ENCODE measurements around the gene INKA1. TPM values are rescaled to one million over a fixed set of nuclear protein-coding genes. Genes with fewer than 3 reads are reported as not detected.

The INKA1 gene
- total and polyA plus RNA-seq, 2 experiments from 2014 or later, result 4.5 to 6.2 TPM

GRCh38 chr3:49794431-49794830 lies 8.6 kb upstream of the INKA1 start:
- no peak overlapping the region for H2AFZ ChIP-seq
- no peak overlapping the region for H3K27ac ChIP-seq
- H3K9me2 ChIP-seq (replicated peaks; ENCODE audit: insufficient read depth), result no peaks in the 10 kb centered on the region
- H4K20me1 ChIP-seq (ENCODE audit: insufficient read depth, poor library complexity, severe bottlenecking), result no peaks in the 10 kb centered on the region
- TF ChIP-seq EZH2 (IDR thresholded peaks at IDR 0.05; ENCODE audit: borderline replicate concordance) (no peak), EZH2phosphoT487 (IDR thresholded peaks at IDR 0.05; ENCODE audit: low read depth, severe bottlenecking, unreplicated experiment) (no peak)
- TF ChIP-seq, protein P1, sequence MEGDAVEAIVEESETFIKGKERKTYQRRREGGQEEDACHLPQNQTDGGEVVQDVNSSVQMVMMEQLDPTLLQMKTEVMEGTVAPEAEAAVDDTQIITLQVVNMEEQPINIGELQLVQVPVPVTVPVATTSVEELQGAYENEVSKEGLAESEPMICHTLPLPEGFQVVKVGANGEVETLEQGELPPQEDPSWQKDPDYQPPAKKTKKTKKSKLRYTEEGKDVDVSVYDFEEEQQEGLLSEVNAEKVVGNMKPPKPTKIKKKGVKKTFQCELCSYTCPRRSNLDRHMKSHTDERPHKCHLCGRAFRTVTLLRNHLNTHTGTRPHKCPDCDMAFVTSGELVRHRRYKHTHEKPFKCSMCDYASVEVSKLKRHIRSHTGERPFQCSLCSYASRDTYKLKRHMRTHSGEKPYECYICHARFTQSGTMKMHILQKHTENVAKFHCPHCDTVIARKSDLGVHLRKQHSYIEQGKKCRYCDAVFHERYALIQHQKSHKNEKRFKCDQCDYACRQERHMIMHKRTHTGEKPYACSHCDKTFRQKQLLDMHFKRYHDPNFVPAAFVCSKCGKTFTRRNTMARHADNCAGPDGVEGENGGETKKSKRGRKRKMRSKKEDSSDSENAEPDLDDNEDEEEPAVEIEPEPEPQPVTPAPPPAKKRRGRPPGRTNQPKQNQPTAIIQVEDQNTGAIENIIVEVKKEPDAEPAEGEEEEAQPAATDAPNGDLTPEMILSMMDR (IDR thresholded peaks at IDR 0.05; ENCODE audit: poor library complexity), result no peak
- H3K79me2 ChIP-seq, result no peaks in the 10 kb centered on the region
- H3K27me3 ChIP-seq, result no peaks in the 10 kb centered on the region
- H3K36me3 ChIP-seq (replicated peaks; ENCODE audit: insufficient read depth, low read depth), result no peaks in the 10 kb centered on the region
- H3K9me3 ChIP-seq (ENCODE audit: low read depth), result no peaks in the 10 kb centered on the region
- WGBS (ENCODE audit: low lambda C conversion rate, missing lambda C conversion rate), result 84% methylated on average over 4 of the region's 4 CpGs
- no peak for DNase-seq (ENCODE audit: low spot score)
- H3K4me3 ChIP-seq, result no peak overlapping the region
- H3K4me1 ChIP-seq (ENCODE audit: insufficient read depth), result no peaks in the 10 kb centered on the region
- no peak overlapping the region for H3K4me2 ChIP-seq

GRCh38 chr3:49794926-49795905 lies 7.8 kb upstream of the INKA1 start:
- Histone ChIP-seq H3K79me2 (no peaks in the 10 kb centered on the region), H2AFZ (no peak overlapping the region), H3K27ac (no peak overlapping the region), H3K36me3 (replicated peaks; ENCODE audit: insufficient read depth, low read depth) (no peaks in the 10 kb centered on the region), H3K4me2 (no peak overlapping the region), H3K4me3 (no peak overlapping the region), H3K4me1 (ENCODE audit: insufficient read depth) (no peaks in the 10 kb centered on the region), H3K27me3 (no peaks in the 10 kb centered on the region), H3K9me3 (ENCODE audit: low read depth) (no peaks in the 10 kb centered on the region), H4K20me1 (ENCODE audit: insufficient read depth, poor library complexity, severe bottlenecking) (no peaks in the 10 kb centered on the region), H3K9me2 (replicated peaks; ENCODE audit: insufficient read depth) (no peaks in the 10 kb centered on the region)
- TF ChIP-seq, protein P1 (IDR thresholded peaks at IDR 0.05; ENCODE audit: poor library complexity), result no peak
- TF ChIP-seq EZH2phosphoT487 (IDR thresholded peaks at IDR 0.05; ENCODE audit: low read depth, severe bottlenecking, unreplicated experiment), result no peak
- TF ChIP-seq EZH2 (IDR thresholded peaks at IDR 0.05; ENCODE audit: borderline replicate concordance), result no peak
- WGBS (ENCODE audit: low lambda C conversion rate, missing lambda C conversion rate), result 90% methylated on average over 24 of the region's 24 CpGs
- DNase-seq (ENCODE audit: low spot score), result no peak

- Histone ChIP-seq H4K20me1 (ENCODE audit: insufficient read depth, poor library complexity, severe bottlenecking) (no peaks in the 10 kb centered on the region), H3K27ac (no peak overlapping the region), H2AFZ (no peak overlapping the region), H3K4me1 (ENCODE audit: insufficient read depth) (no peaks in the 10 kb centered on the region), H3K9me3 (ENCODE audit: low read depth) (no peaks in the 10 kb centered on the region), H3K9me2 (replicated peaks; ENCODE audit: insufficient read depth) (no peaks in the 10 kb centered on the region), H3K4me2 (no peak overlapping the region), H3K4me3 (no peak overlapping the region), H3K27me3 (peaks cover 7% of the 10 kb centered on the region), H3K79me2 (peaks cover 4% of the 10 kb centered on the region), H3K36me3 (replicated peaks; ENCODE audit: insufficient read depth, low read depth) (no peaks in the 10 kb centered on the region)
- TF ChIP-seq, protein P1 (IDR thresholded peaks at IDR 0.05; ENCODE audit: poor library complexity), result no peak
- TF ChIP-seq EZH2phosphoT487 (IDR thresholded peaks at IDR 0.05; ENCODE audit: low read depth, severe bottlenecking, unreplicated experiment), result no peak
- no peak for TF ChIP-seq EZH2 (IDR thresholded peaks at IDR 0.05; ENCODE audit: borderline replicate concordance)
- no peak for DNase-seq (ENCODE audit: low spot score)
- 92% methylated on average over 1 of the region's 1 CpG for WGBS (ENCODE audit: low lambda C conversion rate, missing lambda C conversion rate)
These were observed 4.0 kb upstream of the INKA1 start for GRCh38 chr3:49799105-49799504.

Measured in hepatocyte (in vitro differentiated cells).